HepG2 (cell line): ENCODE measurements around the gene VAMP2. TPM values are rescaled to one million over a fixed set of nuclear protein-coding genes. Genes with fewer than 3 reads are reported as not detected.

ENCODE experiments used
- DPF2 ChIP-seq: sonication (generic); formaldehyde crosslinking; IDR thresholded peaks from 2 replicates; pipeline ENCODE4 v1.4.0; 2020; ENCODE audit warnings: mild to moderate bottlenecking, low read depth, missing genetic modification reagents, borderline replicate concordance
- FOXP1 ChIP-seq, 2 experiments: fragments of 450-650 bp in 1 of 2; IDR thresholded peaks; 2 replicates each; pipeline ENCODE4 v1.6.1; 2017 to 2018; ENCODE audit warnings: antibody characterized with exemption in 1 of 2
- GATAD1 ChIP-seq: IDR thresholded peaks from 2 replicates; pipeline ENCODE4 v1.6.1; 2016; ENCODE audit warnings: missing genetic modification reagents, missing compliant biosample characterization
- GRHL1 ChIP-seq: sonication (generic); formaldehyde crosslinking; conservative IDR thresholded peaks from 2 replicates; pipeline ENCODE4 v1.8.0; 2022; ENCODE audit warnings: missing genetic modification reagents
- HHEX ChIP-seq: IDR thresholded peaks from 2 replicates; pipeline ENCODE4 v1.6.1; 2016; ENCODE audit warnings: control low read depth
- JUNB ChIP-seq: sonication (generic); formaldehyde crosslinking; IDR thresholded peaks from 2 replicates; pipeline ENCODE4 v1.8.0; 2022; ENCODE audit warnings: missing genetic modification reagents, mild to moderate bottlenecking, borderline replicate concordance
- KDM1A ChIP-seq: IDR thresholded peaks from 2 replicates; pipeline ENCODE4 v1.6.1; 2016; ENCODE audit warnings: missing compliant biosample characterization
- MAZ ChIP-seq, 2 experiments: sonication (generic) in 1 of 2; formaldehyde crosslinking in 1 of 2; IDR thresholded peaks; 2 replicates each; pipeline versions ENCODE4 v1.5.0 to v1.6.1; 2012 to 2020; ENCODE audit warnings: low read depth in 2 of 2, mild to moderate bottlenecking in 2 of 2, borderline replicate concordance in 1 of 2, improper control_type of control experiment in 1 of 2, low read length in 1 of 2, missing genetic modification reagents in 1 of 2, moderate library complexity in 1 of 2
- MED1 ChIP-seq: sonication (generic); formaldehyde crosslinking; IDR thresholded peaks from 2 replicates; pipeline ENCODE4 v1.4.0; 2020; ENCODE audit warnings: missing genetic modification reagents
- NCOR1 ChIP-seq: fragments of 200-600 bp; sonication (generic); IDR thresholded peaks from 2 replicates; pipeline ENCODE4 v1.7.0; 2017; ENCODE audit warnings: antibody characterized with exemption, low read length, borderline replicate concordance
- REXO4 ChIP-seq: sonication (generic); formaldehyde crosslinking; IDR thresholded peaks from 2 replicates; pipeline ENCODE4 v1.8.0; 2022; ENCODE audit warnings: missing genetic modification reagents, mild to moderate bottlenecking, borderline replicate concordance
- SATB2 ChIP-seq: sonication (generic); formaldehyde crosslinking; IDR thresholded peaks from 2 replicates; pipeline ENCODE4 v1.5.0; 2020; ENCODE audit warnings: missing genetic modification reagents
- SMARCC2 ChIP-seq: fragments of 450-650 bp; IDR thresholded peaks from 2 replicates; pipeline ENCODE4 v1.6.1; 2017; ENCODE audit warnings: antibody characterized with exemption, mild to moderate bottlenecking
- SOX13 ChIP-seq, 3 experiments: fragments of 450-650 bp in 1 of 3; sonication (generic) in 1 of 3; formaldehyde crosslinking in 1 of 3; IDR thresholded peaks in 2 of 3; conservative IDR thresholded peaks in 1 of 3; 2 replicates each; pipeline versions ENCODE4 v1.5.0 to v1.6.1; 2016 to 2020; ENCODE audit warnings: antibody characterized with exemption in 1 of 3, mild to moderate bottlenecking in 1 of 3, missing compliant biosample characterization in 1 of 3, missing genetic modification reagents in 1 of 3, moderate library complexity in 1 of 3
- SPEN ChIP-seq: sonication (generic); formaldehyde crosslinking; IDR thresholded peaks from 2 replicates; pipeline ENCODE4 v1.5.1; 2020; ENCODE audit warnings: low read depth, mild to moderate bottlenecking, missing genetic modification reagents
- ZBTB44 ChIP-seq: sonication (generic); formaldehyde crosslinking; IDR thresholded peaks from 2 replicates; pipeline ENCODE4 v1.4.0; 2020; ENCODE audit warnings: missing genetic modification reagents
- ZFP91 ChIP-seq: sonication (generic); formaldehyde crosslinking; IDR thresholded peaks from 2 replicates; pipeline ENCODE4 v1.9.0; 2022; ENCODE audit warnings: missing genetic modification reagents, mild to moderate bottlenecking, borderline replicate concordance
- ZNF260 ChIP-seq: sonication (generic); formaldehyde crosslinking; IDR thresholded peaks from 2 replicates; pipeline ENCODE4 v1.4.0; 2020; ENCODE audit warnings: missing genetic modification reagents, low read depth, mild to moderate bottlenecking, borderline replicate concordance
- ZNF619 ChIP-seq: sonication (generic); formaldehyde crosslinking; IDR thresholded peaks from 2 replicates; pipeline ENCODE4 v1.4.0; 2020; ENCODE audit warnings: mild to moderate bottlenecking, missing genetic modification reagents
- ZNF839 ChIP-seq: sonication (generic); formaldehyde crosslinking; IDR thresholded peaks from 2 replicates; pipeline ENCODE4 v1.4.0; 2020; ENCODE audit warnings: missing genetic modification reagents, mild to moderate bottlenecking, borderline replicate concordance
- ZNF878 ChIP-seq: sonication (generic); formaldehyde crosslinking; IDR thresholded peaks from 2 replicates; pipeline ENCODE4 v1.8.1; 2023; ENCODE audit warnings: mild to moderate bottlenecking, missing genetic modification reagents, moderate library complexity
- ZUFSP ChIP-seq: sonication (generic); formaldehyde crosslinking; IDR thresholded peaks from 2 replicates; pipeline ENCODE4 v1.9.0; 2021; ENCODE audit warnings: missing genetic modification reagents, mild to moderate bottlenecking, borderline replicate concordance
- polyA plus RNA-seq, 8 experiments: library from polyadenylated mRNA; depleted of rRNA in 3 of 8; stranded (reverse) in 7 of 8; unstranded in 1 of 8; fragments of >200 nt; fragmentation: Illumina TruSeq in 4 of 8; extraction: Trizol in 4 of 8; gene quantifications; 2 replicates each; pipeline versions ENCODE4 v1.2.1 to v1.2.3, GENCODE V29; 2011 to 2016; ENCODE audit warnings: low read depth in 4 of 8, missing spikeins in 1 of 8, mixed read lengths in 1 of 8; ENCODE audit not compliant: insufficient read depth in 1 of 8
- total RNA-seq, 5 experiments: library from RNA; depleted of rRNA; stranded (reverse); fragments of >200 nt; fragmentation: Illumina TruSeq; extraction: Trizol; gene quantifications; 2 replicates each; pipeline ENCODE4 v1.2.3, GENCODE V29; 2016; ENCODE audit warnings: low read depth in 1 of 5

The VAMP2 gene
- total and polyA plus RNA-seq, 2 of the 13 experiments (the other 11 are each of a cell fraction or from before 2014, with no cell fraction given), result 3.9 to 17.2 TPM

GRCh38 chr17:8176197-8176940, 13.6 kb upstream of the VAMP2 start, which contains the start of gene TMEM107 (continued):
- TF ChIP-seq MED1 (CRISPR knock-in tag), result peak; percentile 35
- no peak for TF ChIP-seq ZNF619
- TF ChIP-seq SATB2, result no peak
- no peak for TF ChIP-seq ZNF878 (CRISPR knock-in tag)
- TF ChIP-seq ZBTB44, result no peak
- TF ChIP-seq ZNF839 (CRISPR knock-in tag), result no peak
- TF ChIP-seq REXO4, result no peak
- TF ChIP-seq ZFP91 (CRISPR knock-in tag), result no peak; the same call in 1 of the 2 replicates
- TF ChIP-seq ZUFSP, result no peak
- TF ChIP-seq HHEX (CRISPR knock-in tag), result no peak
- TF ChIP-seq SMARCC2, result no peak
- no peak for TF ChIP-seq MAZ (IDR thresholded peaks at IDR 0.05; ENCODE audit: borderline replicate concordance, low read depth, low read length)
- peak; percentile 50; the same call in 1 of the 2 replicates for TF ChIP-seq MAZ (CRISPR knock-in tag; IDR thresholded peaks at IDR 0.05; ENCODE audit: low read depth)
- no peak for TF ChIP-seq GATAD1 (CRISPR knock-in tag)
- TF ChIP-seq ZNF260 (CRISPR knock-in tag), result no peak
- TF ChIP-seq GRHL1 (CRISPR knock-in tag), result no peak
- TF ChIP-seq KDM1A (CRISPR knock-in tag), result no peak
- no peak for TF ChIP-seq NCOR1
- no peak for TF ChIP-seq FOXP1 (IDR thresholded peaks at IDR 0.05)
- TF ChIP-seq FOXP1 (CRISPR knock-in tag; IDR thresholded peaks at IDR 0.05), result no peak
- TF ChIP-seq DPF2 (CRISPR knock-in tag), result no peak
- peak; percentile 80 for TF ChIP-seq SPEN
- TF ChIP-seq JUNB, result no peak
- no peak for TF ChIP-seq SOX13 (IDR thresholded peaks at IDR 0.05)
- peak in 1 of 2 experiments; percentile 4; a peak in 2 of 4 replicates for TF ChIP-seq SOX13 (CRISPR knock-in tag; conservative IDR thresholded peaks at IDR 0.05 in 1 of 2, IDR thresholded peaks at IDR 0.05 in 1 of 2)
